22Rv1 (cell line): ENCODE measurements around the gene ZFAND5.

Experiments
- CTCF ChIP-seq: fragments of 450-650 bp; IDR thresholded peaks from 2 replicates; pipeline ENCODE4 v1.5.1; 2017; ENCODE audit warnings: mild to moderate bottlenecking
- ZFX ChIP-seq: fragments of 450-650 bp; IDR thresholded peaks from 2 replicates; pipeline ENCODE4 v1.6.1; 2017; ENCODE audit warnings: antibody characterized with exemption, borderline replicate concordance

- TF ChIP-seq CTCF (no peak), ZFX (no peak)
Observed at GRCh38 chr9:72356041-72356582, 8.9 kb downstream of the ZFAND5 start.
